ENCODE measurements around the gene CHST15. TPM values are rescaled to one million over a fixed set of nuclear protein-coding genes. Genes with fewer than 3 reads are reported as not detected.

CHST15 gene
- total and polyA plus RNA-seq, 7 donors = 2.4 to 57.9 (median 29.9) TPM

GRCh38 chr10:124003070-124003419, 90.4 kb downstream of the CHST15 start:
- no peaks in the 10 kb centered on the region for H3K27me3 ChIP-seq
- no peak overlapping the region for H3K4me3 ChIP-seq
- no peaks in the 10 kb centered on the region for H3K9me3 ChIP-seq
- H3K4me1 ChIP-seq = peaks cover 0 to 45% (median 42%) of the 10 kb centered on the region in 4 donors
- no peak for TF ChIP-seq POLR2AphosphoS5 (IDR thresholded peaks at IDR 0.05)
- TF ChIP-seq EP300 (IDR thresholded peaks at IDR 0.05) = no peak
- no peak for TF ChIP-seq CTCF (IDR thresholded peaks at IDR 0.05)
- no peak for TF ChIP-seq POLR2A (IDR thresholded peaks at IDR 0.05)
- H3K36me3 ChIP-seq = no peaks in the 10 kb centered on the region
- intact Hi-C loops (cut with DNase I) = no loop called here
- WGBS, 2 donors = 92% methylated on average over 7 of the region's 7 CpGs
- peak; percentile 54 for DNase-seq
- peak overlapping the region; percentile 85 to 90 (median 89) for H3K27ac ChIP-seq

- Histone ChIP-seq H3K4me3 (no peak overlapping the region), H3K4me1 (peaks cover 0 to 40% (median 37%) of the 10 kb centered on the region in 4 donors), H3K27me3 (no peaks in the 10 kb centered on the region), H3K9me3 (no peaks in the 10 kb centered on the region), H3K27ac (peak overlapping the region in 2 of 4 donors; percentile 89), H3K36me3 (no peaks in the 10 kb centered on the region)
- 73 to 88% methylated on average over 6 of the region's 6 CpGs for WGBS, 2 donors
- intact Hi-C loops (cut with DNase I) = no loop called here
- TF ChIP-seq EP300 (IDR thresholded peaks at IDR 0.05) (no peak), CTCF (IDR thresholded peaks at IDR 0.05) (no peak), POLR2A (IDR thresholded peaks at IDR 0.05) (no peak), POLR2AphosphoS5 (IDR thresholded peaks at IDR 0.05) (no peak)
- DNase-seq = peak; percentile 52
These were observed 90.9 kb downstream of the CHST15 start for GRCh38 chr10:124002391-124003069.

GRCh38 chr10:124001391-124002148, 91.8 kb downstream of the CHST15 start:
- Histone ChIP-seq H3K4me3 (no peak overlapping the region), H3K36me3 (no peaks in the 10 kb centered on the region), H3K4me1 (peaks cover 0 to 31% (median 27%) of the 10 kb centered on the region in 4 donors), H3K27me3 (no peaks in the 10 kb centered on the region), H3K27ac (peak overlapping the region in 1 of 4 donors; percentile 14), H3K9me3 (no peaks in the 10 kb centered on the region)
- DNase-seq = peak; percentile 57
- TF ChIP-seq CTCF (IDR thresholded peaks at IDR 0.05) (no peak), POLR2AphosphoS5 (IDR thresholded peaks at IDR 0.05) (no peak), POLR2A (IDR thresholded peaks at IDR 0.05) (no peak), EP300 (IDR thresholded peaks at IDR 0.05) (no peak)
- 90 to 95% methylated on average over 22 of the region's 22 CpGs for WGBS, 2 donors
- intact Hi-C loops (cut with DNase I) = no loop called here

GRCh38 chr10:124000792-124001201, 92.6 kb downstream of the CHST15 start:
- no peak for DNase-seq
- WGBS, 2 donors = 78 to 81% methylated on average over 8 of the region's 8 CpGs
- H3K27ac ChIP-seq = no peak overlapping the region

More at GRCh38 chr10:124000792-124001201, 92.6 kb downstream of the CHST15 start:
- H3K27me3 ChIP-seq = no peaks in the 10 kb centered on the region
- no peak for TF ChIP-seq CTCF (IDR thresholded peaks at IDR 0.05)
- no peak for TF ChIP-seq EP300 (IDR thresholded peaks at IDR 0.05)
- no peak overlapping the region for H3K4me3 ChIP-seq
- no peaks in the 10 kb centered on the region for H3K9me3 ChIP-seq
- peaks cover 0 to 28% (median 22%) of the 10 kb centered on the region in 4 donors for H3K4me1 ChIP-seq
- intact Hi-C loops (cut with DNase I) = no loop called here
- no peaks in the 10 kb centered on the region for H3K36me3 ChIP-seq

Data from sigmoid colon (tissue), 7 donors.